ENCODE data around the gene MACROD2. TPM values are rescaled to one million over a fixed set of nuclear protein-coding genes. Genes with fewer than 3 reads are reported as not detected.

Gene MACROD2
- total RNA-seq, 1 donor from 2014 or later, result not detected

GRCh38 chr20:15241681-15242080, 1246.4 kb downstream of the MACROD2 start:
- Mint-ChIP-seq H3K4me3 (ENCODE audit: low read depth) (no peak overlapping the region), H3K27me3 (ENCODE audit: low read depth) (no peaks in the 10 kb centered on the region), H3K4me1 (ENCODE audit: low read depth) (no peaks in the 10 kb centered on the region), H3K27ac (no peak overlapping the region), H3K9me3 (peaks cover under 1% of the 10 kb centered on the region), H3K36me3 (ENCODE audit: low read depth) (no peaks in the 10 kb centered on the region)
- no peak for DNase-seq (ENCODE audit: low spot score)
- intact Hi-C loops (cut with micrococcal nuclease), result no loop called here

GRCh38 chr20:15242773-15243172, 1247.5 kb downstream of the MACROD2 start:
- Mint-ChIP-seq H3K27me3 (ENCODE audit: low read depth) (no peaks in the 10 kb centered on the region), H3K27ac (no peak overlapping the region), H3K4me3 (ENCODE audit: low read depth) (no peak overlapping the region), H3K9me3 (peaks cover 6% of the 10 kb centered on the region), H3K36me3 (ENCODE audit: low read depth) (no peaks in the 10 kb centered on the region), H3K4me1 (ENCODE audit: low read depth) (no peaks in the 10 kb centered on the region)
- no peak for DNase-seq (ENCODE audit: low spot score)
- intact Hi-C loops (cut with micrococcal nuclease), result no loop called here

- peaks cover 12% of the 10 kb centered on the region for H3K9me3 Mint-ChIP-seq
- no peaks in the 10 kb centered on the region for H3K27me3 Mint-ChIP-seq (ENCODE audit: low read depth)
- no peaks in the 10 kb centered on the region for H3K36me3 Mint-ChIP-seq (ENCODE audit: low read depth)
- no peak overlapping the region for H3K4me3 Mint-ChIP-seq (ENCODE audit: low read depth)
- no peak for DNase-seq (ENCODE audit: low spot score)
- intact Hi-C loops (cut with micrococcal nuclease), result no loop called here
- H3K4me1 Mint-ChIP-seq (ENCODE audit: low read depth), result no peaks in the 10 kb centered on the region
- H3K27ac Mint-ChIP-seq, result no peak overlapping the region
These were observed 1250.6 kb downstream of the MACROD2 start for GRCh38 chr20:15245896-15246295.

GRCh38 chr20:15248618-15249395, 1253.5 kb downstream of the MACROD2 start:
- Mint-ChIP-seq H3K27ac (no peak overlapping the region), H3K27me3 (ENCODE audit: low read depth) (no peaks in the 10 kb centered on the region), H3K4me3 (ENCODE audit: low read depth) (no peak overlapping the region), H3K9me3 (peaks cover 12% of the 10 kb centered on the region), H3K36me3 (ENCODE audit: low read depth) (no peaks in the 10 kb centered on the region), H3K4me1 (ENCODE audit: low read depth) (no peaks in the 10 kb centered on the region)
- no peak for DNase-seq (ENCODE audit: low spot score)
- intact Hi-C loops (cut with micrococcal nuclease), result no loop called here

GRCh38 chr20:15251171-15251570, 1255.9 kb downstream of the MACROD2 start:
- no peak for DNase-seq (ENCODE audit: low spot score)
- H3K4me3 Mint-ChIP-seq (ENCODE audit: low read depth), result no peak overlapping the region
- H3K9me3 Mint-ChIP-seq, result peaks cover 25% of the 10 kb centered on the region
- H3K36me3 Mint-ChIP-seq (ENCODE audit: low read depth), result no peaks in the 10 kb centered on the region
- no peaks in the 10 kb centered on the region for H3K4me1 Mint-ChIP-seq (ENCODE audit: low read depth)
- no peaks in the 10 kb centered on the region for H3K27me3 Mint-ChIP-seq (ENCODE audit: low read depth)
- intact Hi-C loops (cut with micrococcal nuclease), result loop anchor here (10.0 kb wide), 1 partner anchor 56 kb away; no protein-coding TSS in a partner anchor
- H3K27ac Mint-ChIP-seq, result no peak overlapping the region

GRCh38 chr20:15252304-15252703, 1257.0 kb downstream of the MACROD2 start:
- Mint-ChIP-seq H3K27ac (no peak overlapping the region), H3K27me3 (ENCODE audit: low read depth) (no peaks in the 10 kb centered on the region), H3K9me3 (peaks cover 20% of the 10 kb centered on the region), H3K4me1 (ENCODE audit: low read depth) (no peaks in the 10 kb centered on the region), H3K4me3 (ENCODE audit: low read depth) (no peak overlapping the region), H3K36me3 (ENCODE audit: low read depth) (no peaks in the 10 kb centered on the region)
- intact Hi-C loops (cut with micrococcal nuclease), result loop anchor here (10.0 kb wide), 1 partner anchor 58 kb away; no protein-coding TSS in a partner anchor
- no peak for DNase-seq (ENCODE audit: low spot score)

GRCh38 chr20:15253431-15253830, 1258.1 kb downstream of the MACROD2 start:
- H3K4me1 Mint-ChIP-seq (ENCODE audit: low read depth), result no peaks in the 10 kb centered on the region
- no peak overlapping the region for H3K4me3 Mint-ChIP-seq (ENCODE audit: low read depth)
- no peaks in the 10 kb centered on the region for H3K36me3 Mint-ChIP-seq (ENCODE audit: low read depth)
- no peaks in the 10 kb centered on the region for H3K27me3 Mint-ChIP-seq (ENCODE audit: low read depth)
- peaks cover 16% of the 10 kb centered on the region for H3K9me3 Mint-ChIP-seq
- no peak for DNase-seq (ENCODE audit: low spot score)
- intact Hi-C loops (cut with micrococcal nuclease), result loop anchor here (10.0 kb wide), 1 partner anchor 59 kb away; no protein-coding TSS in a partner anchor
- no peak overlapping the region for H3K27ac Mint-ChIP-seq

- intact Hi-C loops (cut with micrococcal nuclease), result loop anchor here (10.0 kb wide), 1 partner anchor 62 kb away; no protein-coding TSS in a partner anchor
- Mint-ChIP-seq H3K9me3 (peaks cover 14% of the 10 kb centered on the region), H3K36me3 (ENCODE audit: low read depth) (no peaks in the 10 kb centered on the region), H3K27me3 (ENCODE audit: low read depth) (no peaks in the 10 kb centered on the region), H3K4me3 (ENCODE audit: low read depth) (no peak overlapping the region), H3K27ac (no peak overlapping the region), H3K4me1 (ENCODE audit: low read depth) (no peaks in the 10 kb centered on the region)
- DNase-seq (ENCODE audit: low spot score), result no peak
These were observed 1261.6 kb downstream of the MACROD2 start for GRCh38 chr20:15256676-15257568.

GRCh38 chr20:15257569-15257870, 1262.2 kb downstream of the MACROD2 start:
- Mint-ChIP-seq H3K9me3 (peaks cover 14% of the 10 kb centered on the region), H3K4me1 (ENCODE audit: low read depth) (no peaks in the 10 kb centered on the region), H3K27me3 (ENCODE audit: low read depth) (no peaks in the 10 kb centered on the region), H3K36me3 (ENCODE audit: low read depth) (no peaks in the 10 kb centered on the region), H3K27ac (no peak overlapping the region), H3K4me3 (ENCODE audit: low read depth) (no peak overlapping the region)
- intact Hi-C loops (cut with micrococcal nuclease), result loop anchor here (10.0 kb wide), 1 partner anchor 63 kb away; no protein-coding TSS in a partner anchor
- no peak for DNase-seq (ENCODE audit: low spot score)

GRCh38 chr20:15265581-15266309, 1270.4 kb downstream of the MACROD2 start:
- Mint-ChIP-seq H3K36me3 (ENCODE audit: low read depth) (no peaks in the 10 kb centered on the region), H3K27me3 (ENCODE audit: low read depth) (no peaks in the 10 kb centered on the region), H3K9me3 (peaks cover 21% of the 10 kb centered on the region), H3K27ac (no peak overlapping the region), H3K4me3 (ENCODE audit: low read depth) (no peak overlapping the region), H3K4me1 (ENCODE audit: low read depth) (no peaks in the 10 kb centered on the region)
- no peak for DNase-seq (ENCODE audit: low spot score)
- intact Hi-C loops (cut with micrococcal nuclease), result no loop called here

GRCh38 chr20:15267935-15268334, 1272.6 kb downstream of the MACROD2 start:
- Mint-ChIP-seq H3K36me3 (ENCODE audit: low read depth) (no peaks in the 10 kb centered on the region), H3K4me1 (ENCODE audit: low read depth) (no peaks in the 10 kb centered on the region), H3K9me3 (peaks cover 22% of the 10 kb centered on the region), H3K4me3 (ENCODE audit: low read depth) (no peak overlapping the region), H3K27ac (no peak overlapping the region), H3K27me3 (ENCODE audit: low read depth) (no peaks in the 10 kb centered on the region)
- DNase-seq (ENCODE audit: low spot score), result no peak
- intact Hi-C loops (cut with micrococcal nuclease), result no loop called here

- Mint-ChIP-seq H3K27ac (no peak overlapping the region), H3K4me3 (ENCODE audit: low read depth) (no peak overlapping the region)
These were observed 1282.7 kb downstream of the MACROD2 start for GRCh38 chr20:15278041-15278440.

More at GRCh38 chr20:15278041-15278440, 1282.7 kb downstream of the MACROD2 start:
- Mint-ChIP-seq H3K4me1 (ENCODE audit: low read depth) (no peaks in the 10 kb centered on the region), H3K27me3 (ENCODE audit: low read depth) (no peaks in the 10 kb centered on the region), H3K9me3 (peaks cover 43% of the 10 kb centered on the region), H3K36me3 (ENCODE audit: low read depth) (no peaks in the 10 kb centered on the region)
- DNase-seq (ENCODE audit: low spot score), result no peak
- intact Hi-C loops (cut with micrococcal nuclease), result no loop called here

Data from activated T-helper 2 cell treated with anti-CD3 and anti-CD28 coated beads, Interferon-gamma antibody, Interleukin-2, Interleukin-4, amounts not matched to agents 10 μg/mL and 5 μg/mL and 100 μg/mL, durations not matched to agents 14 hours and 24 hours and 36 hours (primary cell).